ENCODE measurements around the gene MTRFR.

Gene MTRFR

DNA sequence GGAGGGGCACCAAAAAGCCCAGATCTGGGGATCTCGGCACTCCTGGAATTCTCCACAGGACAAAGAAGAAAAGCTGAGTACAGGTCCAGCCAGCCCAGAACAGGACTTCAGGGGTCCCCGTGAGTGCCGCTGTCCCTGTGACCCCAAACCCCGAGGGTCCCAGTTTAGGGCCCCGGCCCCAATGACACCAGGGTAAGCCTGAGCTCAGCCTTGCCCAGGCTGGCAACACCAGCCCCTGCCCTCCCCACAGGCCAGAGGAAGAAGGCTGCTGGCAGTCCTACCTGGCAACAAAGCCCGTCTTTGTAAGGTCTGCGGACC lies 36.6 kb downstream of the MTRFR start:
- DNase-seq (ENCODE audit: extremely low read depth in 1 of 2, low read depth in 1 of 2) = no peak

DNA sequence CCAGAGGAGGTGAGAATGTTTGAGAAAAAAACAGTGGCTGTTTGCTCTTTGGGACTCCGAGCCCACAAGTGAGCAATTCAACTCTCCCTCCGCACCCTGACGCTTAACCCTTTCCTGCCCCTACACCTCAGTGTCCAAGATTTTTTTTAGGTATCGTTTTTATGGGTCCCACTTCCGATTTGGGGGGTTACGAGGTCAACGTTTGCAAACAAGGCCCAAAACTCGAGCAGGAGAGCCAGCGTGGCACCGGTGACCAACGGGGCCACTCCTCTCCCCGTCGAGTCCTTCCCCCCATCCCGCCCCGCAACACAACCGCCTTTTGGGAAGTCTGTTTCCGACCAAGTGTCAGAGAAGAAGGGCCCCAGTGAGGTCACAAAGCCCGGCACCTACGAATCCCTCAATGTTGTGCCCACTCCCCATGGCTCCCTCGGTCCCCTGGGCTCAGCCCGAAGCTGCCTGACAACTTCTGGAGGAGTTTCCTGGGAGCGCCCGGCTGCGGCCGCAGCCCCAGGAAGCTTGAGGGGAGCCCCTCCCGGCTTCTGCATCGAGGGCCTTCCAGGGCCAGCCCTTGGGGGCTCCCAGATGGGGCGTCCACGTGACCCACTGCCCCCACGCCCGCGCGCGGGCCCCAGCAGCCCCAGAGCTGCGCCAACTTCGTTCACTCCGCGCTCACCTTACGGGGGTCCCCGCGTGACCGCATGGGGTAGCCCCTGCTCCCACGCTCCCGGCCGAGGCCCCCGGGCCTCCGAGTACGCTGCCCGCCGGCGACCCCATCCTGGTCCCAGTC lies 37.2 kb downstream of the MTRFR start:
- DNase-seq (ENCODE audit: extremely low read depth in 1 of 2, low read depth in 1 of 2) = no peak

DNA sequence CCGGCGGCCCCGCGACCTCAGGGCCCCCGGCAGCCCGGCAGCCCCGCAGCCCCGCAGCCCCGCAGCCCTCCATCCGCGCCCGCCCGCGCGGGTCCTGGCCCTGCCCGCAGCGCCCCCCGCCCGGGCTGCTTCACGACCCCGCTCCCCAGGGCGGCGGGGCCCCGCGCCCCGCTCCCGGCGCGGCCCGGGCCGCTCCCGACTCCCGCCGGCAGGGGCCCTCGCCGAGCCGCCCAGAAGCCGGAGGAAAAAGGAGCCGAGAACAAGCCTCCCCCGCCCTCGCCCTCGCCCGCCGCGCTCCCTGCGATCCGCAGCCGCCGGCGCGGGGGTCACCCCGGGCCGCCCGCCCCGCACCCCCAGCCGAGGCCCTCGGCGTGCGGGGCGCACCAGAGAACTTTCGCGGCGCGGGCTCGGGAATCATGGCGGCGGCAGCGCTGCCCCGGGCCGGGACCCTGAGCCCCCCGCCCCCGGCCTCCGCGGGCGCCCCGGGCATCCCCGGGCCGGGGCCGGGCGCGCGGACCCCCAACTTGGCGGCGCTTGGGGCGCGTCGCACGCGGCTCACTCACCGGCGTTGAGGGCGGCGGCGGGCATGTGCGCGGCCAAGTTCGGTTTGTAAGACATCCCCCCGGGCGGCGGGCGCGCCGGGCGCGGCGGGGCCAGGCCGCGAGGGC lies 37.9 kb downstream of the MTRFR start:
- DNase-seq (ENCODE audit: extremely low read depth in 1 of 2, low read depth in 1 of 2) = peak; percentile 51 to 54

DNA sequence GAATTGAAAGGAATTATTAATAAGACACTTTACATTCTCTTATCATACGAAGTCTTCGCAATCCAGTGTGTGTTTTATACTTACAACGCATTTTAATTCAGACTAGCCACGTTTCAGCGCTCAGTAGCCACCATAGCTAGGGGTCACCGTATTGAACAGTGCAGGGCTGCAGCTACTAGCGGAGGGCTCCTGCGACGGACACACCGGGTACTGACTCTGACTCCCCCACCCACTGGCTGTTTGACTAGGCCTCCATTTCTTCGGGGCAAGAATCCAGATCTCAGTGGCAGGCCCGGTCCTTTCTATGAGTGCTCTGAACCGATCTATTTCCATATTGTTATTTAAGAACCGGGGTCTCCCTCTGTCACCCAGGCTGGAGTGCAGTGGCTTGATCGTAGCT lies 39.9 kb downstream of the MTRFR start:
- DNase-seq (ENCODE audit: extremely low read depth in 1 of 2, low read depth in 1 of 2) = no peak

DNA sequence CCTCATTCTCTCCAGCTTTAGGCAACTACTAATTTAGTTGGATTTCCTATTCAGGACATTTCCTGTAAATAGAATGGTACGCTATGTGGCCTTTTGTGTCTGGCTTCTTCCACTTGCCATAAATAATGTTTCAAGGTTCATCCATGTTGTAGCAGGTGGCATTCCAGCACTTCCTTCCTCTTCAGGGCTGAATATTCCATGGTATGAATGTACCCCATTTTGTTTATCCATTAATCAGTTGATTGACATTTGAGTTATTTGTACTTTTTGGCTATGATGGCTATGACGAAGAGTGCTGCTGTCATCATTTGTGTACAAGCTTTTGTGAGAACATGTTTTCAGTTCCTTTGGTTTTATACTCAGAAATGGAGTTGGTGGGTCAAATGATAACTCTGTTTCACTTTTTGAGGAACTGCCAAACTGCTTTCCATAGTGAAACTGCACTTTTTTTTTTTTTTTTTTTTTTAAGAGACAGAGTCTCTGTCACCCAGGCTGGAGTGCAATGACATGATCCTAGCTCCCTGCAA lies 44.9 kb downstream of the MTRFR start:
- DNase-seq (ENCODE audit: extremely low read depth in 1 of 2, low read depth in 1 of 2) = no peak

DNA sequence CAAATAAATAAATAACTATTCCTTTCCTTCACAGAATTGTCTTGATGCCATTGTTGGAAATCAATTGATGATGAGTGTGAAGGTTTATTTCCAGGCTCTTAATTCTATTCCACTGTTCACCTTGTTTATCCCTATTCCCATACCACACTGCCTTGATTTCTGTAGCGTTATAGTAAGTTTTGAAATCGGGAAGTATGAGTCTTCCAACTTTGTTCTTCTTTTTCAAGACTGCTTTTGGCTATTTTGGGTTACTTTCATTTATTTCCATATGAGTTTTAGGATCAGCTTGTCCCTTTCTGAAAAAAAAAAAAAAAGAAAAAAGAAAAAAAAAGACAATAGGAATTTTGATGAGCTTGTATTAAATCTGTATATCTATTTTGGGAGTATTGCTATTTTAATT lies 47.7 kb downstream of the MTRFR start:
- DNase-seq (ENCODE audit: extremely low read depth in 1 of 2, low read depth in 1 of 2) = no peak

DNA sequence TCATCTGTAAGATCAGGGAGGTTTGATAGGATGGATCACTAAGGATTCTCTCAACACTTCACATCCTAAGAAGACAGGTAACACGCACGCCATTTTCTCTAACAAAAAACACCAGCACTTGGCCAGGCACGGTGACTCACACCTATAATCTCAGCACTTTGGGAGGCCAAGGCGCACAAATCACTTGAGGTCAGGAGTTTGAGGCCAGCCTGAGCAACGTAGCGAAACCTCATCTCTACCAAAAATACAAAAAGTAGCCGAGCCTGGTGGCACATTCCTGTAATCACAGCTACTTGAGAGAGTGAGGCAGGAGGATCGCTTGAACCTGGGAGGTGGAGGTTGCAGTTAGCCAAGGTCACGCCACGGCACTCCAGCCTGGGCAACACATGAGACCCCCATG lies 48.9 kb downstream of the MTRFR start:
- DNase-seq (ENCODE audit: extremely low read depth in 1 of 2, low read depth in 1 of 2) = no peak

DNA sequence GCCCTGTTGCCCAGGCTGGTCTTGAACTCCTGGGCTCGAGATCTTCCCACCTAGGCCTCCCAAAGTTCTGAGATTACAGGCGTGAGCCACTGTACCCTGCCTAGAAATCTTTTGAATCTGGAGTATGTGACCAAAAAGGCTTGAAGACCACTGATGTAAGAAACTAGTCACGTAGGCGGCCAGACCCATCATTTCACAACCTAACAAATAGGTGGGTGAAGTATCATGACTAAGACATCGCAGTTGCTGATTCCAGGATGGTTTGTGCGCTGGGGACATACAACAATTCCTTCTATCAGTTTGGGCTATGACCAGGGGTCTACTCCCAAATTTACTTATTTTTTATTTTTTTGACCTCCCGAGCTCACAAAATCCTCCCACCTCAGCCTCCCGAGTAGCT lies 50.2 kb downstream of the MTRFR start:
- no peak for DNase-seq (ENCODE audit: extremely low read depth in 1 of 2, low read depth in 1 of 2)

DNA sequence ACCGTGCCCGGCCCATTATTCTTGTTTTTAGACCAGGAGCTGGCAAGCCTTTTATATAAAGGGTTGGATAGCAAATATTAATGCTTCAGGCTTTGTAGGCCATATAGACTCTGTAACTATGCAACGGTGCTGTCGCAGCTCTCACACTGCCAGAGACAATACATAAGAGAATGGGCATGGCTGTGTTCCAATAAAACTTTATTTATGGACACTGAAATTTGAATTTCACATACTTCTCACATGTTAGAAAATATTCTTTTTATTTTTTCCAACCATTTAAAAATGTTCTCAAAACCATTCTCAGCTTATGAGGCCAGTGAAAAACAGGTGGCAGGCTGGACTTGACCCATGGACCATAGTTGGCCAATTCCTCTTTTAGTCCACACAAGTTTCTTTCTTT lies 51.4 kb downstream of the MTRFR start:
- no peak for DNase-seq (ENCODE audit: extremely low read depth in 1 of 2, low read depth in 1 of 2)

DNA sequence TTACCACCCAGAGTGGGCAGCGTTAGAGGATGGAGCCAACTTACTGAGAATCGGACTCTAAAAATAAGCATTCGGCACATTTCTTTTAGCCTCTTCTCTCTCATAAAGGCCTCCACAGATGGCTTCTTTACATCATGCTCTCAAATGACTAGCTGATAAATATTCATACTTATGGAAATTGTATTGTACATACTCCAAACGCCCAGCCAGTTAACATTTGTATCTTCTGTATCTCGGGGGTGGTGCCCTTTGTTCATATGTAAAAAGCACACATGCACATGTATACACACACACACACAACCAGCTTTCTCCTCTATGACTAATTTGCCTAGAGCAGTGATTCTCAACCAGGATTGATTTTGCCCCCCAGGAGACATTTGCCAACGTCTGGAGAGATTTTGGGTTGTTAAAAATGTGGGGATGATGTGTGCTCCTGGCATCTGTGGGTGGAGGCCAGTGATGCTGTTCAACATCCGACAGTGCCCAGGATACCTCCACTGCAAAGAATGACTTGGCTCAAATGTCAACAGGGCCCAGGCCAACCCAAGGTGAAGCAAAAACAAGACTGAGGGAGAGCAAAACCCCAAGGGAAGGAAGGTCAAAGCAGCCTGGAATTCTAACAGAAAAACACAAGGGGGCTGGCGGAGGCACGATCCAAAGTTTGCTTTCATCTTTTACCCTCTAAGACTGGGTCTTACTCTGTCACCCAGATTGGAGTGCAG lies 53.6 kb downstream of the MTRFR start:
- no peak for DNase-seq (ENCODE audit: extremely low read depth in 1 of 2, low read depth in 1 of 2)

DNA sequence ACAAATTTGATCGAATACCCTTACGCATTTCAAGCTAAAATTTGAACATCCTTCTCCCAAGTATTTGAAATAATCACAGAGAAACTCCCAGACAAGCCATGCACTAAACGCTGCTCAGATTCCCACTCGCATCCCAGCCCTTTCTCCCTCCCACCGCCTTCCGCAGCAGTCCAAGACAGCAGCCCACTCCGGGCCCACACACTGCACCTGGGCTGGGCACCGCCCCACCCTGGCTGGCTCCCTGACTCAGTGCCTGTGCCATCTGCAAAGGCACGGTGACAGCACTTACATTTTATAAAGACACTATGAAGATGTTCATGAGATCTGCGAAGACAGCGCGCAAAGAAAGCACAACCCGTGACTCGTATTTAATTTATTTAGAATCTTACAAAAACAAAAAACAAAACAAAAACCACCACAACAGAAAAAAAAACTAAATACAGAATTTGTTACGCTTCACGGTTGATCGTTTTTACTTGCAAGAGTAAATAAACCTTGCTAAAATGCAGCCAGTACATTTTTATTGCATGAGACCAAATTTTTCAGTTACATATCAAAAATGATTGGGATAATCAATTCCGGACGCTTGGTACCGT lies 55.6 kb downstream of the MTRFR start:
- DNase-seq (ENCODE audit: extremely low read depth in 1 of 2, low read depth in 1 of 2) = no peak

DNA sequence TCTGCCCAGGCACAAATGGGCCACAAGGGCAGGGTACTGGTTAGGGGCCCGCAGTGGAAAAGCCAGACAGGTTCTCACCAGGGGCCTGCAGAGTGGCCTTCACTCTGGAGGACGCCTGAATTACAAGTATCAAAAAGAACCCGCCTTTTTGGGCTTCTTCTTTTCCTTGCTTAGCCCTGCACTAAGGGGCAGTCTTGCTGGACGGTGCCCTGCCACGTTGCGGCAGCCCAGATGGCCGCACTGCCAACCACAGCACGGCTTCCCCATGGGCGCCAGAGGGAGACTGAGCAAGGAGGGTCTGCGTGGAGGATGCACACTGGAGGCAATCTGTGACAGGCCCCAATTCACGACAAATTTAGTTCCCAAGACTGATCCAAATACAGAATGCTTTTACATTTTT lies 56.7 kb downstream of the MTRFR start:
- DNase-seq (ENCODE audit: extremely low read depth in 1 of 2, low read depth in 1 of 2) = no peak

DNA sequence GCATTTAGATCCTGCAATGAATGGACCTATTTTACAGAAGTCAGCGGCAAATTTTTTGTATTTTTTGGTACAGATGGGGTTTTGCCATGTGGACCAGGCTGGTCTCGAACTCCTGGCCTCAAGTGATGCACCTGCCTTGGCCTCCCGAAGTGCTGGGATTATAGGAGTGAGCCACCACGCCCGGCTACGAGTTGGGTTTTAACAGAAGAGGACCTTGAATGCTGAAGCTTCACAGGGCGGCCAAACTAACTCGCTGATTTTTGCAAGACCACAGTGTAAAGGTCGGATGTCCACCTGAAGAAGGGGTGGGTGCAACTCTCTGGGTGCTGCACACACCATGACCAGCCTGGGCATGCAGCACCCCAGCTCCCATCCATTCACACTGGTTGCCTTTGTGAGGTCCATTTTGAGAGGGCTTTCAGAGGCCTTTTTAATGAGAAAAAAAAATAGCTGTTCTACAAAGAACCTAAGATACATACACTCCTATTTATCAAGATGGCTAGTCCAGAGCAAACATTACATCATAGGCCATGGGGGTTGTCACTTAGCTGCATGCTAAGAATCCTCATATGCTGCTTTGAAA lies 60.0 kb downstream of the MTRFR start:
- DNase-seq (ENCODE audit: extremely low read depth in 1 of 2, low read depth in 1 of 2) = no peak

DNA sequence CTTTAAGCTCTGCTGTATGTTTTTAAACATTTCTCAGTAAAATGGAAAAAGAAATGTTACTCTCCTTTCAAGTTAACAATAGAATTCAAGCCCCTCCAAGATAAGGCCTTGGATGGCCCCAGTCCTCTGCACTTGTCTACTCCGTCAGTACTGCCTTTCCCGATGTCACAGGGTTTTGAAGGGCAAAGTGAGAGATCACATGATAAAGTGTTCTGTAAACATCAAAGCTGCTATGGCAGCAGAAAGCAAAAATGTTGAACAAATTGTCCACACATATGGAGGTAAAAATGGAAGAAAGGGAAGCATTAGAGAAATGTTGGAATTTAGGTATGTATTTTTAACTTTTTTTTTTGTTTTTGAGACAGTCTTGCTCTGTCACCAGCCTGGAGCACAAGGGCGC lies 71.9 kb downstream of the MTRFR start:
- no peak for DNase-seq (ENCODE audit: extremely low read depth in 1 of 2, low read depth in 1 of 2)

DNA sequence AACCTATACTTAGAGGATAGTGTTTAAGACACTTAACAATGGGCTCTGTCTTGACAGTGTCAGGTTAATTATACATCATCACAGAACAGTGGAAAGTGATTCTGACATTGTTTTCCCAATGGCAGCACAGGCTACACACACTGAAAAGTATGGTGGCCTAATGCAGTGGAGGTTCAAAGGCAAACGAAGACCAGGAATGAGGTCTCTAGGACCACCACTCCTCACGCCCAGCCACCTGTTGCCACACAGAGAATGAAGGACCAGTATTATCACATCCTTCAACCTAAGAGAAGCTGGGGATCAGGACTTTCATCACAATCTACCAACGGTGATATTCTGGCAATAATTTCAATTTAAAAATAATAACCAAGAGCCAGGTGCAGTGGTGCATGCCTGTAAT lies 73.0 kb downstream of the MTRFR start:
- DNase-seq (ENCODE audit: extremely low read depth in 1 of 2, low read depth in 1 of 2) = no peak
